Measurements from ENCODE around the gene CENPP.

DNA sequence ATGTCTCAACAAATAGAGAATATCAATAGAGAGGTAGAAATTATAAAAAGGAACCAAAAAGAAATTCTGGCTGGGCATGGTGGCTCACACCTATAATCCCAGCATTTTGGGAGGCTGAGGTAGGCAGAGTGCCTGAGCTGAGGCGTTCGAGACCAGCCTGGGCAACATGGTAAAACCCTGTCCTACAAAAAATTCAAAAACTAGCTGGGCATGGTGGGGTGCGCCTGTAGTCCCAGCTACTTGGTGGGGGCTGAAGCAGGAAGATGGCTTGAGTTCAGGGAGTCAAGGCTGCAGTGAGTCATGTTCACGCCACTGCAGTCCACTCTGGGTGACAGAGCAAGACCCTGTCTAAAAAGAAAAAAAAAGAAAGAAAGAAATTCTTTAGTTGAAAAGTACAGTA is 319.3 kb downstream of the CENPP start:
- TF ChIP-seq EZH2 (IDR thresholded peaks at IDR 0.05) = no peak
- TF ChIP-seq POLR2AphosphoS5 (IDR thresholded peaks at IDR 0.05; ENCODE audit: borderline replicate concordance, low read depth, low read length) = no peak

Data from SK-N-MC (cell line).